Activated CD4-positive, alpha-beta T cell treated with anti-CD3 and anti-CD28 coated beads, Interleukin-2, amount 50 U/mL, for 4 hours (primary cell): ENCODE results near the gene MAP3K1.
"Not testable (repeated sequence)": the region's sequence is repeated elsewhere in the genome, so short reads cannot be mapped to it uniquely, and the experiment has no call there.

Source experiments
- DNase-seq, 2 experiments: peaks; one replicate each; pipeline ENCODE4 v3.0.0-alpha.2; 2020

Gene MAP3K1

GRCh38 chr5:56816546-56817081 is 1.3 kb downstream of the MAP3K1 start:
- DNase-seq = peak; percentile 20 to 22

GRCh38 chr5:56817263-56818014 is 2.1 kb downstream of the MAP3K1 start:
- DNase-seq = no peak

- DNase-seq = no peak
These were observed 3.2 kb downstream of the MAP3K1 start for GRCh38 chr5:56818450-56819037.

GRCh38 chr5:56819060-56819881 is 3.9 kb downstream of the MAP3K1 start:
- no peak for DNase-seq

GRCh38 chr5:56821868-56822267 is 6.5 kb downstream of the MAP3K1 start:
- not testable (repeated sequence) for DNase-seq

GRCh38 chr5:56822981-56823380 is 7.6 kb downstream of the MAP3K1 start:
- DNase-seq = no peak

GRCh38 chr5:56824019-56824418 is 8.7 kb downstream of the MAP3K1 start:
- no peak for DNase-seq

GRCh38 chr5:56825222-56825824 is 10.0 kb downstream of the MAP3K1 start:
- no peak for DNase-seq

GRCh38 chr5:56827049-56827448 is 11.7 kb downstream of the MAP3K1 start:
- DNase-seq = no peak

- DNase-seq = no peak
These were observed 12.6 kb downstream of the MAP3K1 start for GRCh38 chr5:56827924-56828323.

- DNase-seq = peak; percentile 59 to 63
These were observed 14.0 kb downstream of the MAP3K1 start for GRCh38 chr5:56829137-56829908.

- DNase-seq = no peak
These were observed 16.4 kb downstream of the MAP3K1 start for GRCh38 chr5:56831773-56832172.

GRCh38 chr5:56833325-56833724 is 18.0 kb downstream of the MAP3K1 start:
- peak in 1 of 2 experiments; percentile 32 for DNase-seq

GRCh38 chr5:56837381-56837780 is 22.0 kb downstream of the MAP3K1 start:
- DNase-seq = no peak

- DNase-seq = no peak
These were observed 22.6 kb downstream of the MAP3K1 start for GRCh38 chr5:56837956-56838355.

- DNase-seq = no peak
These were observed 23.2 kb downstream of the MAP3K1 start for GRCh38 chr5:56838409-56839039.

- DNase-seq = no peak
These were observed 23.7 kb downstream of the MAP3K1 start for GRCh38 chr5:56839062-56839461.

GRCh38 chr5:56840597-56840996 is 25.2 kb downstream of the MAP3K1 start:
- DNase-seq = no peak

- DNase-seq = no peak
These were observed 29.9 kb downstream of the MAP3K1 start for GRCh38 chr5:56845277-56845676.

GRCh38 chr5:56845904-56846480 is 30.6 kb downstream of the MAP3K1 start:
- no peak for DNase-seq

- DNase-seq = no peak
These were observed 32.9 kb downstream of the MAP3K1 start for GRCh38 chr5:56848206-56848605.
